A549 (cell line): Measurements from ENCODE around the gene PCSK7. TPM values are rescaled to one million over a fixed set of nuclear protein-coding genes. Genes with fewer than 3 reads are reported as not detected.

Experiments
- ATAC-seq, 2 experiments: fragments of 200-7000 bp in 1 of 2; fragments of >200 bp in 1 of 2; cut with Nextera tagmentation in 1 of 2; cut with Tn5 transposase in 1 of 2; 3 replicates each; pipeline versions ENCODE4 v1.8.0 to v1.9.1; 2018 to 2020; ENCODE audit warnings: mild to moderate bottlenecking in 1 of 2, moderate library complexity in 1 of 2
- CTCF ChIA-PET: fragments of 300-600 bp; sonication (Branson Sonifier 250); formaldehyde crosslinking; extraction: SDS; loops from one replicate; lab custom pipeline; 2021; ENCODE audit warnings: antibody characterized with exemption, inconsistent platforms; lab: Yijun Ruan, JAX
- POLR2A ChIA-PET: fragments of 350-600 bp; formaldehyde crosslinking; extraction: SDS; loops from one replicate; lab custom pipeline; 2021; ENCODE audit warnings: antibody characterized with exemption, inconsistent platforms; lab: Yijun Ruan, JAX
- DNase-seq, 2 experiments: peaks; one replicate each; pipeline versions ENCODE4 v3.0.0 to v3.0.0-alpha.2; 2011 to 2016; ENCODE audit warnings: low read depth in 1 of 2, low spot score in 1 of 2
- FAIRE-seq: peaks from 2 replicates; lab custom pipeline; 2011; peaks lifted over from hg19 to GRCh38; lab: Jason Lieb, UNC
- H3K27ac ChIP-seq, 2 experiments: fragments of >200 bp; sonication (Bioruptor Twin); formaldehyde crosslinking; 3 replicates each; pipeline ENCODE4 v1.5.1; 2016 to 2017
- H3K4me1 ChIP-seq: fragments of >200 bp; sonication (Bioruptor Twin); formaldehyde crosslinking; 3 replicates; pipeline ENCODE4 v1.6.1; 2016
- H3K4me2 ChIP-seq: fragments of >200 bp; sonication (Bioruptor Twin); formaldehyde crosslinking; 3 replicates; pipeline ENCODE4 v1.6.1; 2016
- H3K4me3 ChIP-seq: fragments of >200 bp; sonication (Bioruptor Twin); formaldehyde crosslinking; 3 replicates; pipeline ENCODE4 v1.5.1; 2016
- H3K9me3 ChIP-seq: fragments of >200 bp; sonication (Bioruptor Twin); formaldehyde crosslinking; 3 replicates; pipeline ENCODE4 v1.6.1; 2016
- BHLHE40 ChIP-seq: IDR thresholded peaks from 2 replicates; pipeline ENCODE4 v1.6.1; 2012; ENCODE audit warnings: low read depth, low read length, inconsistent platforms
- CEBPB ChIP-seq, 2 experiments: fragments of >200 bp in 1 of 2; sonication (Bioruptor Twin) in 1 of 2; formaldehyde crosslinking in 1 of 2; IDR thresholded peaks; 2 replicates each; pipeline ENCODE4 v1.6.1; 2012 to 2016
- CHD4 ChIP-seq: fragments of 200-600 bp; sonication (generic); IDR thresholded peaks from 2 replicates; pipeline ENCODE4 v1.6.1; 2016; ENCODE audit warnings: antibody characterized with exemption, mild to moderate bottlenecking, borderline replicate concordance
- HDAC2 ChIP-seq: fragments of 200-600 bp; sonication (generic); IDR thresholded peaks from 2 replicates; pipeline ENCODE4 v1.6.1; 2016
- MAZ ChIP-seq: fragments of 150-350 bp; IDR thresholded peaks from 2 replicates; pipeline ENCODE4 v1.6.1; 2014; ENCODE audit warnings: antibody characterized with exemption, low read depth, low read length, borderline replicate concordance
- PHF8 ChIP-seq: fragments of 200-600 bp; sonication (generic); IDR thresholded peaks from 2 replicates; pipeline ENCODE4 v1.6.1; 2016; ENCODE audit warnings: low read depth, mild to moderate bottlenecking, antibody characterized with exemption, moderate library complexity, borderline replicate concordance
- POLR2AphosphoS2 ChIP-seq: conservative IDR thresholded peaks from 2 replicates; pipeline ENCODE4 v1.6.1; 2012; ENCODE audit warnings: low read length, improper control_type of control experiment, inconsistent platforms
- RARB ChIP-seq: fragments of 250-450 bp; sonication (Bioruptor Pico); IDR thresholded peaks from 2 replicates; pipeline ENCODE4 v1.8.0; 2021; ENCODE audit warnings: mild to moderate bottlenecking, moderate library complexity
- RFX5 ChIP-seq: fragments of 450-650 bp; IDR thresholded peaks from 2 replicates; pipeline ENCODE4 v1.7.1; 2014; ENCODE audit warnings: antibody characterized with exemption, mild to moderate bottlenecking, moderate library complexity
- SMC3 ChIP-seq: fragments of >200 bp; sonication (Bioruptor Twin); formaldehyde crosslinking; IDR thresholded peaks from 3 replicates; pipeline ENCODE4 v1.6.1; 2018; ENCODE audit warnings: inconsistent platforms
- ZNF302 ChIP-seq: fragments of 250-450 bp; sonication (Bioruptor Pico); IDR thresholded peaks from 2 replicates; pipeline ENCODE4 v1.9.0; 2021; ENCODE audit warnings: inconsistent platforms, mild to moderate bottlenecking, moderate library complexity
- ZSCAN20 ChIP-seq: fragments of 250-450 bp; sonication (Bioruptor Pico); IDR thresholded peaks from 2 replicates; pipeline ENCODE4 v1.8.0; 2022; ENCODE audit warnings: mild to moderate bottlenecking, moderate library complexity
- WGBS: methylation state at CpG from one replicate; pipeline ENCODE4 v1.1.6; 2017; ENCODE audit errors: missing lambda C conversion rate; 5-methylcytosine and 5-hydroxymethylcytosine counted together
- polyA plus RNA-seq, 4 experiments: library from polyadenylated mRNA; depleted of rRNA in 3 of 4; stranded (reverse); fragments of >200 nt; fragmentation: RNase III in 1 of 4; extraction: RNeasy Plus Mini Kit Qiagen cat#74134 plus additional on column Dnase treatment in 1 of 4; gene quantifications; 2 replicates in 3 of 4; 3 replicates in 1 of 4; pipeline ENCODE4 v1.2.3, GENCODE V29; 2011 to 2017
- TF ChIP-seq, protein P1 (sequence below): fragments of 150-350 bp; IDR thresholded peaks from 2 replicates; pipeline ENCODE4 v1.6.1; 2014; ENCODE audit warnings: low read depth, mild to moderate bottlenecking, low read length
- TF ChIP-seq, protein P2 (sequence below): fragments of 200-600 bp; sonication (generic); IDR thresholded peaks from 2 replicates; pipeline ENCODE4 v1.6.1; 2016; ENCODE audit warnings: antibody characterized with exemption, mild to moderate bottlenecking, moderate library complexity
- TF ChIP-seq, protein P3 (sequence below): fragments of 250-450 bp; sonication (Bioruptor Pico); IDR thresholded peaks from 2 replicates; pipeline ENCODE4 v1.5.0; 2021; ENCODE audit warnings: mild to moderate bottlenecking, moderate library complexity, borderline replicate concordance
- TF ChIP-seq, protein P4 (sequence below): IDR thresholded peaks from 2 replicates; pipeline ENCODE4 v1.6.1; 2012

The PCSK7 gene
- polyA plus RNA-seq, 2 of the 4 experiments (the other 2 are of a cell fraction): 9.8 to 17.8 TPM

DNA sequence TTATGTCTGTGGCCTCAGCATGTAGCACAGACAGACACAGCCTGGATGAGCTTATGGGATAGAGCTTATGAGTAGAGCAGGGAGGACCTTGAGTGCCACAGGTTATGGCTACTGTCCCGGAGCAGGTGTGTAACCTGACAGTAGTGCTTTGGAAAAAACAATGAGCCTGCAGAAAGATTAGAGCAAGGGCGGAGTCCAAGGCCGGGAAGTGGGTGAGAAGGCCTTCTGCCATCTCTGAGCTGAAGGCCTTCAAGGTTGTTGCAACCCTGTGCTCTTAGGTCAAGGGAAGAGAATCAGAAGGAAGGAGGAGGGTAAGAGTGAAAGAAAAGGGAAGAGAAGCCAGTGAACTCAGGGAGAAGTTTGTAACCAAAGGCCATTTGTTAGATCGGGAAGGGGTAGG is 36.6 kb downstream of the PCSK7 start:
- DNase-seq: no peak
- WGBS: 86% methylated on average over 4 of the region's 4 CpGs
- Histone ChIP-seq H3K27ac (no peak overlapping the region), H3K4me2 (no peak overlapping the region), H3K4me3 (no peak overlapping the region), H3K9me3 (no peaks in the 10 kb centered on the region), H3K4me1 (peaks cover 21% of the 10 kb centered on the region)
- ChIA-PET POLR2A (no interaction called here), CTCF (interaction anchor here (1.1 to 2.2 kb wide), 3 partner anchors 12 to 31 kb away, joined by 3 to 9 read pairs (median 8); no protein-coding TSS in a partner anchor)
- FAIRE-seq: no peak
- no peak for ATAC-seq
- TF ChIP-seq, protein P1, sequence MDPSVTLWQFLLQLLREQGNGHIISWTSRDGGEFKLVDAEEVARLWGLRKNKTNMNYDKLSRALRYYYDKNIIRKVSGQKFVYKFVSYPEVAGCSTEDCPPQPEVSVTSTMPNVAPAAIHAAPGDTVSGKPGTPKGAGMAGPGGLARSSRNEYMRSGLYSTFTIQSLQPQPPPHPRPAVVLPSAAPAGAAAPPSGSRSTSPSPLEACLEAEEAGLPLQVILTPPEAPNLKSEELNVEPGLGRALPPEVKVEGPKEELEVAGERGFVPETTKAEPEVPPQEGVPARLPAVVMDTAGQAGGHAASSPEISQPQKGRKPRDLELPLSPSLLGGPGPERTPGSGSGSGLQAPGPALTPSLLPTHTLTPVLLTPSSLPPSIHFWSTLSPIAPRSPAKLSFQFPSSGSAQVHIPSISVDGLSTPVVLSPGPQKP: no peak
- TF ChIP-seq, protein P2, sequence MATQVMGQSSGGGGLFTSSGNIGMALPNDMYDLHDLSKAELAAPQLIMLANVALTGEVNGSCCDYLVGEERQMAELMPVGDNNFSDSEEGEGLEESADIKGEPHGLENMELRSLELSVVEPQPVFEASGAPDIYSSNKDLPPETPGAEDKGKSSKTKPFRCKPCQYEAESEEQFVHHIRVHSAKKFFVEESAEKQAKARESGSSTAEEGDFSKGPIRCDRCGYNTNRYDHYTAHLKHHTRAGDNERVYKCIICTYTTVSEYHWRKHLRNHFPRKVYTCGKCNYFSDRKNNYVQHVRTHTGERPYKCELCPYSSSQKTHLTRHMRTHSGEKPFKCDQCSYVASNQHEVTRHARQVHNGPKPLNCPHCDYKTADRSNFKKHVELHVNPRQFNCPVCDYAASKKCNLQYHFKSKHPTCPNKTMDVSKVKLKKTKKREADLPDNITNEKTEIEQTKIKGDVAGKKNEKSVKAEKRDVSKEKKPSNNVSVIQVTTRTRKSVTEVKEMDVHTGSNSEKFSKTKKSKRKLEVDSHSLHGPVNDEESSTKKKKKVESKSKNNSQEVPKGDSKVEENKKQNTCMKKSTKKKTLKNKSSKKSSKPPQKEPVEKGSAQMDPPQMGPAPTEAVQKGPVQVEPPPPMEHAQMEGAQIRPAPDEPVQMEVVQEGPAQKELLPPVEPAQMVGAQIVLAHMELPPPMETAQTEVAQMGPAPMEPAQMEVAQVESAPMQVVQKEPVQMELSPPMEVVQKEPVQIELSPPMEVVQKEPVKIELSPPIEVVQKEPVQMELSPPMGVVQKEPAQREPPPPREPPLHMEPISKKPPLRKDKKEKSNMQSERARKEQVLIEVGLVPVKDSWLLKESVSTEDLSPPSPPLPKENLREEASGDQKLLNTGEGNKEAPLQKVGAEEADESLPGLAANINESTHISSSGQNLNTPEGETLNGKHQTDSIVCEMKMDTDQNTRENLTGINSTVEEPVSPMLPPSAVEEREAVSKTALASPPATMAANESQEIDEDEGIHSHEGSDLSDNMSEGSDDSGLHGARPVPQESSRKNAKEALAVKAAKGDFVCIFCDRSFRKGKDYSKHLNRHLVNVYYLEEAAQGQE: no peak
- TF ChIP-seq RFX5 (no peak), CEBPB (IDR thresholded peaks at IDR 0.05) (no peak), RARB (CRISPR knock-in tag) (no peak), POLR2AphosphoS2 (no peak), SMC3 (no peak), CHD4 (no peak), ZNF302 (no peak), PHF8 (no peak), MAZ (no peak), BHLHE40 (no peak), ZSCAN20 (CRISPR knock-in tag) (no peak), HDAC2 (no peak)
- TF ChIP-seq, protein P3, sequence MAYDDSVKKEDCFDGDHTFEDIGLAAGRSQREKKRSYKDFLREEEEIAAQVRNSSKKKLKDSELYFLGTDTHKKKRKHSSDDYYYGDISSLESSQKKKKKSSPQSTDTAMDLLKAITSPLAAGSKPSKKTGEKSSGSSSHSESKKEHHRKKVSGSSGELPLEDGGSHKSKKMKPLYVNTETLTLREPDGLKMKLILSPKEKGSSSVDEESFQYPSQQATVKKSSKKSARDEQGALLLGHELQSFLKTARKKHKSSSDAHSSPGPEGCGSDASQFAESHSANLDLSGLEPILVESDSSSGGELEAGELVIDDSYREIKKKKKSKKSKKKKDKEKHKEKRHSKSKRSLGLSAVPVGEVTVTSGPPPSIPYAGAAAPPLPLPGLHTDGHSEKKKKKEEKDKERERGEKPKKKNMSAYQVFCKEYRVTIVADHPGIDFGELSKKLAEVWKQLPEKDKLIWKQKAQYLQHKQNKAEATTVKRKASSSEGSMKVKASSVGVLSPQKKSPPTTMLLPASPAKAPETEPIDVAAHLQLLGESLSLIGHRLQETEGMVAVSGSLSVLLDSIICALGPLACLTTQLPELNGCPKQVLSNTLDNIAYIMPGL: no peak
- TF ChIP-seq, protein P4, sequence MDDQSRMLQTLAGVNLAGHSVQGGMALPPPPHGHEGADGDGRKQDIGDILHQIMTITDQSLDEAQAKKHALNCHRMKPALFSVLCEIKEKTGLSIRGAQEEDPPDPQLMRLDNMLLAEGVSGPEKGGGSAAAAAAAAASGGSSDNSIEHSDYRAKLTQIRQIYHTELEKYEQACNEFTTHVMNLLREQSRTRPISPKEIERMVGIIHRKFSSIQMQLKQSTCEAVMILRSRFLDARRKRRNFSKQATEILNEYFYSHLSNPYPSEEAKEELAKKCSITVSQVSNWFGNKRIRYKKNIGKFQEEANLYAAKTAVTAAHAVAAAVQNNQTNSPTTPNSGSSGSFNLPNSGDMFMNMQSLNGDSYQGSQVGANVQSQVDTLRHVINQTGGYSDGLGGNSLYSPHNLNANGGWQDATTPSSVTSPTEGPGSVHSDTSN: no peak

DNA sequence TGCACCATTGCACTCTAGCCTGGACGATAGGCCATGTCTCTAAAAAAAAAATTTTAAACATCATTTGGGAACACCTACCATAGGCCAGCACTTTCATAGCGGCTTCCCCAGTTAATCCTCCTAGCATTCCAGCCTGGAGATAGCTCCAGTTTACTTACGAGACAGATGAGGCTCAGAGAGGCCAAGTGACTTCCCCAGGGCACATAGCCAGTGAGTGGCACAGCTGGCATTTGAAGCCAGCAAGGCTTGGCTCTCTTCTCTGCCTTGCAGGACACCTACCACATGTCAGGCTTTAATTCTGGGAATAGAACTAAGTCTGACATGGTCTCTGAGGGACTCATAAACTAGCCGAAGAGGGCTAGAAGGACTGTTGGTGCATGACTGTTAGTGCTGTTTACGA is 37.6 kb downstream of the PCSK7 start:
- Histone ChIP-seq H3K9me3 (no peaks in the 10 kb centered on the region), H3K4me1 (peaks cover 15% of the 10 kb centered on the region), H3K27ac (no peak overlapping the region), H3K4me2 (no peak overlapping the region), H3K4me3 (no peak overlapping the region)
- WGBS: 78% methylated on average over 5 of the region's 5 CpGs
- ATAC-seq: no peak
- FAIRE-seq: no peak
- no peak for DNase-seq
- ChIA-PET POLR2A (no interaction called here), CTCF (interaction anchor here (0.6 to 2.2 kb wide), 3 partner anchors 9 to 32 kb away, joined by 6 to 9 read pairs (median 8); no protein-coding TSS in a partner anchor)
- TF ChIP-seq POLR2AphosphoS2 (no peak), HDAC2 (no peak)
